SK-N-SH (cell line): ENCODE data around the gene DOCK4. TPM values are rescaled to one million over a fixed set of nuclear protein-coding genes. Genes with fewer than 3 reads are reported as not detected.

Source experiments
- CTCF ChIA-PET: fragments of 300-600, 350-600 bp; formaldehyde crosslinking; extraction: SDS; loops from one replicate; lab custom pipeline; 2021; lab: Yijun Ruan, JAX
- POLR2A ChIA-PET: fragments of 350-600 bp; sonication (Branson Sonifier 250); formaldehyde crosslinking; extraction: SDS; loops from one replicate; lab custom pipeline; 2020; ENCODE audit warnings: antibody characterized with exemption, inconsistent platforms; lab: Yijun Ruan, JAX
- DNase-seq: peaks from one replicate; pipeline ENCODE4 v3.0.0; 2012
- H2AFZ ChIP-seq: fragments of 200-600 bp; sonication (generic); 2 replicates; pipeline ENCODE4 v1.8.1; 2016; ENCODE audit warnings: antibody characterized with exemption, mild to moderate bottlenecking, low read depth
- H3F3A ChIP-seq: fragments of 200-600 bp; sonication (generic); replicated peaks from 2 replicates; pipeline ENCODE3; 2016; ENCODE audit warnings: antibody characterized with exemption, mild to moderate bottlenecking; ENCODE audit not compliant: insufficient read depth
- H3K27ac ChIP-seq, 2 experiments: fragments of 200-500 bp in 1 of 2; fragments of 200-600 bp in 1 of 2; sonication (Bioruptor generic) in 1 of 2; sonication (generic), shearing (Covaris generic) in 1 of 2; 2 replicates each; pipeline versions ENCODE4 v1.5.1 to v1.6.1; 2014 to 2016; ENCODE audit warnings: low read depth in 2 of 2, inconsistent platforms in 1 of 2, low read length in 1 of 2, mild to moderate bottlenecking in 1 of 2, mixed read lengths in 1 of 2
- H3K27me3 ChIP-seq: fragments of 200-600 bp; sonication (generic), shearing (Covaris generic); 2 replicates; pipeline ENCODE4 v1.6.1; 2016; ENCODE audit warnings: mixed run types; ENCODE audit not compliant: insufficient read depth
- H3K36me3 ChIP-seq, 2 experiments: fragments of 200-500 bp in 1 of 2; fragments of 200-600 bp in 1 of 2; sonication (Bioruptor generic) in 1 of 2; sonication (generic) in 1 of 2; replicated peaks in 1 of 2; 2 replicates each; pipeline versions ENCODE3 to v1.5.1; 2014 to 2016; ENCODE audit warnings: low read length in 1 of 2, mild to moderate bottlenecking in 1 of 2; ENCODE audit not compliant: insufficient read depth in 2 of 2, control insufficient read depth in 1 of 2
- H3K4me1 ChIP-seq, 2 experiments: fragments of 200-500 bp in 1 of 2; fragments of 200-600 bp in 1 of 2; sonication (Bioruptor generic) in 1 of 2; sonication (generic), shearing (Covaris generic) in 1 of 2; 2 replicates each; pipeline versions ENCODE4 v1.5.1 to v1.6.1; 2014 to 2016; ENCODE audit warnings: low read depth in 1 of 2, low read length in 1 of 2, mixed run types in 1 of 2; ENCODE audit not compliant: insufficient read depth in 2 of 2, control insufficient read depth in 1 of 2
- H3K4me2 ChIP-seq: fragments of 200-600 bp; sonication (generic), shearing (Covaris generic); 2 replicates; pipeline ENCODE4 v1.6.1; 2017; ENCODE audit warnings: mixed run types
- H3K4me3 ChIP-seq, 2 experiments: fragments of 200-500 bp in 1 of 2; fragments of 200-600 bp in 1 of 2; sonication (Bioruptor generic) in 1 of 2; sonication (generic), shearing (Covaris generic) in 1 of 2; 2 replicates each; pipeline versions ENCODE4 v1.5.1 to v1.8.1; 2014 to 2016; ENCODE audit warnings: low read depth in 2 of 2, inconsistent platforms in 1 of 2, low read length in 1 of 2, mild to moderate bottlenecking in 1 of 2, mixed read lengths in 1 of 2, moderate library complexity in 1 of 2
- H3K79me2 ChIP-seq: fragments of 200-600 bp; sonication (generic); 2 replicates; pipeline ENCODE4 v1.8.1; 2017; ENCODE audit warnings: mild to moderate bottlenecking; ENCODE audit not compliant: insufficient read depth
- H3K9ac ChIP-seq: fragments of 200-600 bp; sonication (generic); 2 replicates; pipeline ENCODE4 v1.6.1; 2017; ENCODE audit warnings: mixed run types
- H3K9me2 ChIP-seq: fragments of 200-600 bp; sonication (generic); 2 replicates; pipeline ENCODE4 v1.6.1; 2017; ENCODE audit warnings: mixed run types
- H3K9me3 ChIP-seq: fragments of 200-600 bp; sonication (generic); 2 replicates; pipeline ENCODE4 v1.6.1; 2017; ENCODE audit warnings: mixed run types, mild to moderate bottlenecking, moderate library complexity
- H4K20me1 ChIP-seq: fragments of 200-600 bp; sonication (generic); 2 replicates; pipeline ENCODE4 v1.6.1; 2017; ENCODE audit warnings: mild to moderate bottlenecking, mixed run types; ENCODE audit not compliant: insufficient read depth
- FOSL2 ChIP-seq: IDR thresholded peaks from 2 replicates; pipeline ENCODE4 v1.4.0; 2012; ENCODE audit warnings: low read depth, mild to moderate bottlenecking, moderate library complexity, borderline replicate concordance
- FOXM1 ChIP-seq: IDR thresholded peaks from 2 replicates; pipeline ENCODE4 v1.4.0; 2012; ENCODE audit warnings: low read depth, mild to moderate bottlenecking
- MEF2A ChIP-seq: IDR thresholded peaks from 2 replicates; pipeline ENCODE4 v1.4.0; 2012; ENCODE audit warnings: low read depth, borderline replicate concordance
- RFX5 ChIP-seq: IDR thresholded peaks from 2 replicates; pipeline ENCODE4 v1.6.1; 2012; ENCODE audit warnings: mild to moderate bottlenecking, improper control_type of control experiment, low read length
- RXRA ChIP-seq: IDR thresholded peaks from 2 replicates; pipeline ENCODE4 v1.4.0; 2012; ENCODE audit warnings: low read depth, mild to moderate bottlenecking, borderline replicate concordance
- SIN3A ChIP-seq: IDR thresholded peaks from 2 replicates; pipeline ENCODE4 v1.6.1; 2012; ENCODE audit warnings: low read depth, mild to moderate bottlenecking, low read length, moderate library complexity, borderline replicate concordance
- TAF1 ChIP-seq: IDR thresholded peaks from 2 replicates; pipeline ENCODE4 v1.6.1; 2012; ENCODE audit warnings: low read depth, mild to moderate bottlenecking, low read length, moderate library complexity, borderline replicate concordance
- TCF12 ChIP-seq: IDR thresholded peaks from 2 replicates; pipeline ENCODE4 v1.4.0; 2012
- TEAD4 ChIP-seq: IDR thresholded peaks from 2 replicates; pipeline ENCODE4 v1.4.0; 2012; ENCODE audit warnings: mild to moderate bottlenecking, borderline replicate concordance; ENCODE audit not compliant: insufficient read depth
- WGBS: methylation state at CpG from one replicate; pipeline ENCODE4 v1.1.6; 2017; ENCODE audit warnings: low lambda C conversion rate; 5-methylcytosine and 5-hydroxymethylcytosine counted together
- polyA plus RNA-seq, 3 experiments: library from polyadenylated mRNA; depleted of rRNA; stranded (reverse); fragments of >200 nt; gene quantifications; 2 replicates each; pipeline ENCODE4 v1.2.3, GENCODE V29; 2012
- TF ChIP-seq, protein P1 (sequence below): IDR thresholded peaks from 2 replicates; pipeline ENCODE4 v1.4.0; 2012; ENCODE audit warnings: low read depth, borderline replicate concordance
- TF ChIP-seq, protein P2 (sequence below): fragments of 150-350 bp; IDR thresholded peaks from 2 replicates; pipeline ENCODE4 v1.6.1; 2017; ENCODE audit warnings: antibody characterized with exemption, low read length, low read depth, borderline replicate concordance
- TF ChIP-seq, protein P3 (sequence below): fragments of 150-350 bp; IDR thresholded peaks from 2 replicates; pipeline ENCODE4 v1.6.1; 2016; ENCODE audit warnings: mild to moderate bottlenecking, low read depth, low read length
- TF ChIP-seq, protein P4 (sequence below): IDR thresholded peaks from 2 replicates; pipeline ENCODE4 v1.6.1; 2012; ENCODE audit warnings: mild to moderate bottlenecking, low read depth, low read length, moderate library complexity
- TF ChIP-seq, protein P5 (sequence below): IDR thresholded peaks from 2 replicates; pipeline ENCODE4 v1.4.0; 2012; ENCODE audit warnings: low read depth
- TF ChIP-seq, protein P6 (sequence below): fragments of 200-600 bp; sonication (generic); IDR thresholded peaks from 2 replicates; pipeline ENCODE4 v1.6.1; 2017; ENCODE audit warnings: antibody characterized with exemption, mild to moderate bottlenecking, moderate library complexity

Gene DOCK4
- polyA plus RNA-seq, 1 of the 3 experiments (the other 2 are of a cell fraction): 8.5 TPM

DNA sequence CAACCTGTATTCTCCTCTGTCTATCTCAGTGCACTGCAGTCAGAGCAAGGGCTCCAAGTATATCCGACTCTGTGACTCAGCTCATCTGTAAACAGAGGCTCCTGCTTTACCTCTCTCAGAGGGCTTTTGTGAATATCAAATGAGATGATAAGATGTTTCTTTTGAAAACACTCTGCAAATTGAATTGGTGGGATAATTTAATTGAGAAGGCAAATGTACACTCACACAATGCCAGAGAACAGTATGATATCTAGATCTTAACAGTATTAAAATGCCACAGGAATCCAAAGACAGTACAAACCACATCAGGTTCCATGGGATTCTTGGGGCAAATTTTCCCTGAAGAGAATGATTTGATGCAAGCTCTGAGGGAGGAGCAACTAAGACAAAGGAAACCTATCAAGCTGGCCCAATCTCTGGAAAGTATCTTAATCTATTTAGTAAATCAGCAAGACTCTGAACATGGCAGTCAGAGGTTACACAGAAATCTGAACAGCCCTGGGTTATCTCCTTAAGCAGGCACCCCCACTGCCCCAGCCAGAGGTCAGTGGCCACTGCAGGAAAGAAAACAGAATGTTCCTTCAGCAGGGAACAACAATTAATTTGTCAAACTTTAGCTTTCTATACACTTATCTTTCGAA lies 45.9 kb downstream of the DOCK4 start (continued):
- TF ChIP-seq RFX5 (no peak), FOXM1 (no peak), TAF1 (peak; percentile 6; the same call in 1 of the 2 replicates)
- TF ChIP-seq, protein P1, sequence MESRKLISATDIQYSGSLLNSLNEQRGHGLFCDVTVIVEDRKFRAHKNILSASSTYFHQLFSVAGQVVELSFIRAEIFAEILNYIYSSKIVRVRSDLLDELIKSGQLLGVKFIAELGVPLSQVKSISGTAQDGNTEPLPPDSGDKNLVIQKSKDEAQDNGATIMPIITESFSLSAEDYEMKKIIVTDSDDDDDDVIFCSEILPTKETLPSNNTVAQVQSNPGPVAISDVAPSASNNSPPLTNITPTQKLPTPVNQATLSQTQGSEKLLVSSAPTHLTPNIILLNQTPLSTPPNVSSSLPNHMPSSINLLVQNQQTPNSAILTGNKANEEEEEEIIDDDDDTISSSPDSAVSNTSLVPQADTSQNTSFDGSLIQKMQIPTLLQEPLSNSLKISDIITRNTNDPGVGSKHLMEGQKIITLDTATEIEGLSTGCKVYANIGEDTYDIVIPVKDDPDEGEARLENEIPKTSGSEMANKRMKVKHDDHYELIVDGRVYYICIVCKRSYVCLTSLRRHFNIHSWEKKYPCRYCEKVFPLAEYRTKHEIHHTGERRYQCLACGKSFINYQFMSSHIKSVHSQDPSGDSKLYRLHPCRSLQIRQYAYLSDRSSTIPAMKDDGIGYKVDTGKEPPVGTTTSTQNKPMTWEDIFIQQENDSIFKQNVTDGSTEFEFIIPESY: peak; percentile 53; the same call in 1 of the 2 replicates
- TF ChIP-seq, protein P2, sequence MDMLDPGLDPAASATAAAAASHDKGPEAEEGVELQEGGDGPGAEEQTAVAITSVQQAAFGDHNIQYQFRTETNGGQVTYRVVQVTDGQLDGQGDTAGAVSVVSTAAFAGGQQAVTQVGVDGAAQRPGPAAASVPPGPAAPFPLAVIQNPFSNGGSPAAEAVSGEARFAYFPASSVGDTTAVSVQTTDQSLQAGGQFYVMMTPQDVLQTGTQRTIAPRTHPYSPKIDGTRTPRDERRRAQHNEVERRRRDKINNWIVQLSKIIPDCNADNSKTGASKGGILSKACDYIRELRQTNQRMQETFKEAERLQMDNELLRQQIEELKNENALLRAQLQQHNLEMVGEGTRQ: no peak
- TF ChIP-seq, protein P3, sequence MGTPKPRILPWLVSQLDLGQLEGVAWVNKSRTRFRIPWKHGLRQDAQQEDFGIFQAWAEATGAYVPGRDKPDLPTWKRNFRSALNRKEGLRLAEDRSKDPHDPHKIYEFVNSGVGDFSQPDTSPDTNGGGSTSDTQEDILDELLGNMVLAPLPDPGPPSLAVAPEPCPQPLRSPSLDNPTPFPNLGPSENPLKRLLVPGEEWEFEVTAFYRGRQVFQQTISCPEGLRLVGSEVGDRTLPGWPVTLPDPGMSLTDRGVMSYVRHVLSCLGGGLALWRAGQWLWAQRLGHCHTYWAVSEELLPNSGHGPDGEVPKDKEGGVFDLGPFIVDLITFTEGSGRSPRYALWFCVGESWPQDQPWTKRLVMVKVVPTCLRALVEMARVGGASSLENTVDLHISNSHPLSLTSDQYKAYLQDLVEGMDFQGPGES: no peak

DNA sequence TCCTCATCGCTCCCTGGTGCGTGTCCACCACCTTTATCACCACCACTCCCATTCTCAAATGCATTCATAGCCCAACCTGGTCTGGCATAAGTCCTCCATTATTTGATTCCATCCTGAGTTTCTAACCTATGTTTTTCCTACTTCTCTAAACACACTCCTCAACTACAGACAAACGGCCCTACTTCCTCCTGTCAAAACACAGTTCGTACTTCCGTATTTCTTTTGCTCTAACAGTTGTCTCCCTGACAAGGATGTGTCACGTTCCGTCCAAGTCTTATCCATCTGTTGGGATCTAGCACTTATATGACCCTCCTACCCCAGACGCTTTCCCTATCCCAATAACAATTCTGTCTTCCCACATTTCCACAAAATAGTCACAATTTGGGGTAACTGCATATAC lies 46.8 kb downstream of the DOCK4 start:
- WGBS: 97% methylated on average over 8 of the region's 8 CpGs
- CTCF ChIA-PET: interaction anchor here (1.2 to 1.3 kb wide), 2 partner anchors 15 to 21 kb away, joined by 3 to 4 read pairs; no protein-coding TSS in a partner anchor
- TF ChIP-seq SIN3A: no peak
- TF ChIP-seq TEAD4: no peak
- TF ChIP-seq, protein P4, sequence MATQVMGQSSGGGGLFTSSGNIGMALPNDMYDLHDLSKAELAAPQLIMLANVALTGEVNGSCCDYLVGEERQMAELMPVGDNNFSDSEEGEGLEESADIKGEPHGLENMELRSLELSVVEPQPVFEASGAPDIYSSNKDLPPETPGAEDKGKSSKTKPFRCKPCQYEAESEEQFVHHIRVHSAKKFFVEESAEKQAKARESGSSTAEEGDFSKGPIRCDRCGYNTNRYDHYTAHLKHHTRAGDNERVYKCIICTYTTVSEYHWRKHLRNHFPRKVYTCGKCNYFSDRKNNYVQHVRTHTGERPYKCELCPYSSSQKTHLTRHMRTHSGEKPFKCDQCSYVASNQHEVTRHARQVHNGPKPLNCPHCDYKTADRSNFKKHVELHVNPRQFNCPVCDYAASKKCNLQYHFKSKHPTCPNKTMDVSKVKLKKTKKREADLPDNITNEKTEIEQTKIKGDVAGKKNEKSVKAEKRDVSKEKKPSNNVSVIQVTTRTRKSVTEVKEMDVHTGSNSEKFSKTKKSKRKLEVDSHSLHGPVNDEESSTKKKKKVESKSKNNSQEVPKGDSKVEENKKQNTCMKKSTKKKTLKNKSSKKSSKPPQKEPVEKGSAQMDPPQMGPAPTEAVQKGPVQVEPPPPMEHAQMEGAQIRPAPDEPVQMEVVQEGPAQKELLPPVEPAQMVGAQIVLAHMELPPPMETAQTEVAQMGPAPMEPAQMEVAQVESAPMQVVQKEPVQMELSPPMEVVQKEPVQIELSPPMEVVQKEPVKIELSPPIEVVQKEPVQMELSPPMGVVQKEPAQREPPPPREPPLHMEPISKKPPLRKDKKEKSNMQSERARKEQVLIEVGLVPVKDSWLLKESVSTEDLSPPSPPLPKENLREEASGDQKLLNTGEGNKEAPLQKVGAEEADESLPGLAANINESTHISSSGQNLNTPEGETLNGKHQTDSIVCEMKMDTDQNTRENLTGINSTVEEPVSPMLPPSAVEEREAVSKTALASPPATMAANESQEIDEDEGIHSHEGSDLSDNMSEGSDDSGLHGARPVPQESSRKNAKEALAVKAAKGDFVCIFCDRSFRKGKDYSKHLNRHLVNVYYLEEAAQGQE: no peak
- TF ChIP-seq FOSL2: no peak
- TF ChIP-seq, protein P5, sequence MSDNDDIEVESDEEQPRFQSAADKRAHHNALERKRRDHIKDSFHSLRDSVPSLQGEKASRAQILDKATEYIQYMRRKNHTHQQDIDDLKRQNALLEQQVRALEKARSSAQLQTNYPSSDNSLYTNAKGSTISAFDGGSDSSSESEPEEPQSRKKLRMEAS: no peak
- no peak for TF ChIP-seq RXRA
- no peak for TF ChIP-seq MEF2A
- TF ChIP-seq, protein P3: no peak
- no peak for TF ChIP-seq RFX5
- TF ChIP-seq TCF12: no peak
- TF ChIP-seq, protein P2: no peak
- TF ChIP-seq, protein P6, sequence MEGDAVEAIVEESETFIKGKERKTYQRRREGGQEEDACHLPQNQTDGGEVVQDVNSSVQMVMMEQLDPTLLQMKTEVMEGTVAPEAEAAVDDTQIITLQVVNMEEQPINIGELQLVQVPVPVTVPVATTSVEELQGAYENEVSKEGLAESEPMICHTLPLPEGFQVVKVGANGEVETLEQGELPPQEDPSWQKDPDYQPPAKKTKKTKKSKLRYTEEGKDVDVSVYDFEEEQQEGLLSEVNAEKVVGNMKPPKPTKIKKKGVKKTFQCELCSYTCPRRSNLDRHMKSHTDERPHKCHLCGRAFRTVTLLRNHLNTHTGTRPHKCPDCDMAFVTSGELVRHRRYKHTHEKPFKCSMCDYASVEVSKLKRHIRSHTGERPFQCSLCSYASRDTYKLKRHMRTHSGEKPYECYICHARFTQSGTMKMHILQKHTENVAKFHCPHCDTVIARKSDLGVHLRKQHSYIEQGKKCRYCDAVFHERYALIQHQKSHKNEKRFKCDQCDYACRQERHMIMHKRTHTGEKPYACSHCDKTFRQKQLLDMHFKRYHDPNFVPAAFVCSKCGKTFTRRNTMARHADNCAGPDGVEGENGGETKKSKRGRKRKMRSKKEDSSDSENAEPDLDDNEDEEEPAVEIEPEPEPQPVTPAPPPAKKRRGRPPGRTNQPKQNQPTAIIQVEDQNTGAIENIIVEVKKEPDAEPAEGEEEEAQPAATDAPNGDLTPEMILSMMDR: no peak

More for the DNA sequence above, 46.8 kb downstream of the DOCK4 start:
- H3K4me2 ChIP-seq: no peak overlapping the region
- H3K9me2 ChIP-seq: no peaks in the 10 kb centered on the region
- no peaks in the 10 kb centered on the region for H3K36me3 ChIP-seq
- no peaks in the 10 kb centered on the region for H3K79me2 ChIP-seq
- 0 out of 2 replicates have a peak, but pooled peaks cover 4% of the 10 kb centered on the region for H4K20me1 ChIP-seq
- peaks cover 29 to 44% of the 10 kb centered on the region in 2 experiments for H3K4me1 ChIP-seq
- H3K27ac ChIP-seq: no peak overlapping the region
- H3K27me3 ChIP-seq: no peaks in the 10 kb centered on the region
- POLR2A ChIA-PET: no interaction called here
- no peak overlapping the region for H3K9ac ChIP-seq
- no peak for DNase-seq
- H3K4me3 ChIP-seq: no peak overlapping the region
- H2AFZ ChIP-seq: no peak overlapping the region
- H3K9me3 ChIP-seq: no peaks in the 10 kb centered on the region
- peaks cover 13% of the 10 kb centered on the region for H3F3A ChIP-seq
